DOHH2 (cell line): ENCODE measurements around the gene SCFD2.
A peak's percentile ranks its signal among the peaks of the same experiment; 100 is the strongest.

Experiments
- H3F3A ChIP-seq: fragments of 200-600 bp; sonication (generic), shearing (Covaris generic); 2 replicates; pipeline ENCODE4 v1.6.0; 2016; ENCODE audit warnings: antibody characterized with exemption, mild to moderate bottlenecking; ENCODE audit not compliant: control insufficient read depth, insufficient read depth
- H3K27ac ChIP-seq: fragments of 200-600 bp; sonication (generic); 2 replicates; pipeline ENCODE4 v1.5.1; 2014; ENCODE audit warnings: low read depth, mild to moderate bottlenecking, low read length, moderate library complexity
- H3K27me3 ChIP-seq: fragments of 200-600 bp; sonication (generic); 2 replicates; pipeline ENCODE4 v1.6.1; 2014; ENCODE audit warnings: mild to moderate bottlenecking, low read length, mixed read lengths; ENCODE audit not compliant: control insufficient read depth
- H3K36me3 ChIP-seq: fragments of 200-600 bp; sonication (generic); 2 replicates; pipeline ENCODE4 v1.6.1; 2014; ENCODE audit warnings: mild to moderate bottlenecking, low read length, moderate library complexity, mixed read lengths; ENCODE audit not compliant: control insufficient read depth
- H3K4me1 ChIP-seq: fragments of 200-600 bp; sonication (generic); 2 replicates; pipeline ENCODE4 v1.6.1; 2014; ENCODE audit warnings: mild to moderate bottlenecking, low read length, mixed read lengths; ENCODE audit not compliant: control insufficient read depth
- H3K4me2 ChIP-seq: fragments of 200-600 bp; sonication (generic); 2 replicates; pipeline ENCODE4 v1.6.0; 2014; ENCODE audit warnings: mild to moderate bottlenecking, low read length, moderate library complexity
- H3K4me3 ChIP-seq: fragments of 200-600 bp; sonication (generic); 2 replicates; pipeline ENCODE4 v1.5.1; 2014; ENCODE audit warnings: mild to moderate bottlenecking, low read length, mixed read lengths
- H3K79me2 ChIP-seq: fragments of 200-600 bp; sonication (generic); 2 replicates; pipeline ENCODE4 v1.6.1; 2014; ENCODE audit warnings: mild to moderate bottlenecking, low read length, mixed read lengths; ENCODE audit not compliant: control insufficient read depth
- H3K9me2 ChIP-seq: fragments of 200-600 bp; sonication (generic); replicated peaks from 2 replicates; pipeline ENCODE4 v1.6.1; 2014; ENCODE audit warnings: mild to moderate bottlenecking, low read length, mixed read lengths; ENCODE audit not compliant: control insufficient read depth
- H3K9me3 ChIP-seq: fragments of 200-600 bp; sonication (generic); 2 replicates; pipeline ENCODE4 v1.6.1; 2014; ENCODE audit warnings: antibody characterized with exemption, low read length, mixed read lengths; ENCODE audit not compliant: control insufficient read depth, insufficient read depth
- H4K20me1 ChIP-seq: fragments of 200-600 bp; sonication (generic); 2 replicates; pipeline ENCODE4 v1.6.0; 2014; ENCODE audit warnings: low read depth, mild to moderate bottlenecking, antibody characterized with exemption, low read length, moderate library complexity; ENCODE audit not compliant: control insufficient read depth, insufficient read depth
- CTCF ChIP-seq: fragments of 200-600 bp; sonication (generic); IDR thresholded peaks from one replicate; pipeline ENCODE4 v1.5.1; 2014; ENCODE audit warnings: antibody characterized with exemption, mild to moderate bottlenecking, low read depth, low read length; ENCODE audit not compliant: poor library complexity, severe bottlenecking
- EZH2phosphoT487 ChIP-seq: fragments of 200-600 bp; sonication (generic); IDR thresholded peaks from 2 replicates; pipeline ENCODE4 v1.6.1; 2017; ENCODE audit warnings: borderline replicate concordance, mild to moderate bottlenecking, antibody characterized with exemption, low read length, moderate library complexity, mixed read lengths

Gene SCFD2

GRCh38 chr4:52862639-52863161 lies 503.2 kb downstream of the SCFD2 start:
- peaks cover 11% of the 10 kb centered on the region for H3K27me3 ChIP-seq
- TF ChIP-seq CTCF: no peak
- TF ChIP-seq EZH2phosphoT487: no peak
- no peaks in the 10 kb centered on the region for H4K20me1 ChIP-seq
- no peaks in the 10 kb centered on the region for H3K79me2 ChIP-seq
- peak overlapping the region; percentile 72 for H3K4me2 ChIP-seq
- H3K9me2 ChIP-seq: no peaks in the 10 kb centered on the region
- no peaks in the 10 kb centered on the region for H3K9me3 ChIP-seq
- no peaks in the 10 kb centered on the region for H3K36me3 ChIP-seq
- H3K4me1 ChIP-seq: peaks cover 12% of the 10 kb centered on the region
- H3F3A ChIP-seq: no peaks in the 10 kb centered on the region
- H3K4me3 ChIP-seq: peak overlapping the region; percentile 68
- H3K27ac ChIP-seq: no peak overlapping the region

- Histone ChIP-seq H3K9me2 (no peaks in the 10 kb centered on the region), H3K4me2 (peak within 1 kb of the TSS; percentile 72), H3K27me3 (peaks cover 11% of the 10 kb centered on the region), H3K27ac (no peak within 1 kb of the TSS), H4K20me1 (no peaks in the 10 kb centered on the region), H3K9me3 (no peaks in the 10 kb centered on the region), H3F3A (no peaks in the 10 kb centered on the region), H3K79me2 (no peaks in the 10 kb centered on the region), H3K36me3 (no peaks in the 10 kb centered on the region), H3K4me1 (peaks cover 12% of the 10 kb centered on the region), H3K4me3 (peak within 1 kb of the TSS; percentile 68)
- no peak for TF ChIP-seq CTCF
- TF ChIP-seq EZH2phosphoT487: no peak
Measured at GRCh38 chr4:52861879-52862616, 503.8 kb downstream of the SCFD2 start, which contains the start of gene RASL11B. Gene RASL11B (plus strand): TSS chr4:52862317. CDS start chr4:52862508, 191 bp downstream.

- peak overlapping the region; percentile 72 for H3K4me2 ChIP-seq
- no peak for TF ChIP-seq CTCF
- TF ChIP-seq EZH2phosphoT487: no peak
Measured at GRCh38 chr4:52861171-52861823, 504.6 kb downstream of the SCFD2 start.

More at GRCh38 chr4:52861171-52861823, 504.6 kb downstream of the SCFD2 start:
- no peaks in the 10 kb centered on the region for H3K9me2 ChIP-seq
- H3K4me1 ChIP-seq: peaks cover 12% of the 10 kb centered on the region
- H3K9me3 ChIP-seq: no peaks in the 10 kb centered on the region
- no peaks in the 10 kb centered on the region for H3K36me3 ChIP-seq
- peak overlapping the region; percentile 68 for H3K4me3 ChIP-seq
- H3F3A ChIP-seq: no peaks in the 10 kb centered on the region
- H3K27ac ChIP-seq: no peak overlapping the region
- H3K79me2 ChIP-seq: no peaks in the 10 kb centered on the region
- H3K27me3 ChIP-seq: peaks cover 11% of the 10 kb centered on the region
- no peaks in the 10 kb centered on the region for H4K20me1 ChIP-seq
